Measurements from ENCODE around the gene SH3GLB2. TPM values are rescaled to one million over a fixed set of nuclear protein-coding genes. Genes with fewer than 3 reads are reported as not detected.

SH3GLB2 gene
- total and polyA plus RNA-seq, 4 donors = 51.3 to 110 (median 71.7) TPM

DNA sequence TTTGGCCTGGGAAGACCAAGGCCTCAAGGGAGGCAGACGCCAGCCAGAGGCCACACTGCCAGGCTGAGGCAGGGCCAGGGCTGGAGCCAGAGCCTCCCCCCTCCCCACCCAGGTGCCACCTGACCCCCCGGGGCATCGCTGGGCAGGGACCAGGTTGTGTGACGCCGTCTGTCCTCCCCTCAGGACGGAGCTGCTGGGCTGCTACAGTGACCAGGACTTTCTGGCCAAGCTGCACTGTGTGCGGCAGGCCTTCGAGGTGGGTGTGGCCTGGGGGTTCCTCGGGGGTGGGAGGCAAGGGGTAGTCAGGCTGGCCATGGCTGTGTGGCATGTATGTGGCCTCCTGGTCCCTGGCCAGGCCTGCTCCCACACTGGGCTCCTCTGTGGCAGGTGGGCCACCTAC, 34.9 kb upstream of the SH3GLB2 start:
- H3K4me3 ChIP-seq = no peak overlapping the region
- H3K36me3 ChIP-seq (ENCODE audit: control insufficient read depth in 4 of 4, insufficient read depth in 4 of 4, low read length in 4 of 4) = peaks cover 8 to 57% (median 12%) of the 10 kb centered on the region in 4 donors
- DNase-seq (no peak), ATAC-seq (ENCODE audit: insufficient read depth, low FRiP score) (no peak)
- WGBS, 2 donors = 94 to 95% methylated on average over 9 of the region's 9 CpGs
- TF ChIP-seq, protein P1, sequence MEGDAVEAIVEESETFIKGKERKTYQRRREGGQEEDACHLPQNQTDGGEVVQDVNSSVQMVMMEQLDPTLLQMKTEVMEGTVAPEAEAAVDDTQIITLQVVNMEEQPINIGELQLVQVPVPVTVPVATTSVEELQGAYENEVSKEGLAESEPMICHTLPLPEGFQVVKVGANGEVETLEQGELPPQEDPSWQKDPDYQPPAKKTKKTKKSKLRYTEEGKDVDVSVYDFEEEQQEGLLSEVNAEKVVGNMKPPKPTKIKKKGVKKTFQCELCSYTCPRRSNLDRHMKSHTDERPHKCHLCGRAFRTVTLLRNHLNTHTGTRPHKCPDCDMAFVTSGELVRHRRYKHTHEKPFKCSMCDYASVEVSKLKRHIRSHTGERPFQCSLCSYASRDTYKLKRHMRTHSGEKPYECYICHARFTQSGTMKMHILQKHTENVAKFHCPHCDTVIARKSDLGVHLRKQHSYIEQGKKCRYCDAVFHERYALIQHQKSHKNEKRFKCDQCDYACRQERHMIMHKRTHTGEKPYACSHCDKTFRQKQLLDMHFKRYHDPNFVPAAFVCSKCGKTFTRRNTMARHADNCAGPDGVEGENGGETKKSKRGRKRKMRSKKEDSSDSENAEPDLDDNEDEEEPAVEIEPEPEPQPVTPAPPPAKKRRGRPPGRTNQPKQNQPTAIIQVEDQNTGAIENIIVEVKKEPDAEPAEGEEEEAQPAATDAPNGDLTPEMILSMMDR (IDR thresholded peaks at IDR 0.05; ENCODE audit: control extremely low read depth, extremely low read depth) = no peak
- no peaks in the 10 kb centered on the region for H3K4me1 ChIP-seq (ENCODE audit: control insufficient read depth in 5 of 5, insufficient read depth in 5 of 5, low read length in 5 of 5)
- H3K27me3 ChIP-seq (ENCODE audit: control insufficient read depth in 3 of 3, insufficient read depth in 3 of 3, low read length in 2 of 3) = no peaks in the 10 kb centered on the region
- no peak overlapping the region for H3K27ac ChIP-seq (ENCODE audit: low read depth in 1 of 2, low read length in 1 of 2)
- H3K9ac ChIP-seq (ENCODE audit: insufficient read depth in 1 of 2, low read length in 2 of 2) = no peak overlapping the region
- peaks cover 0 to 2% (median 0%) of the 10 kb centered on the region in 4 donors for H3K9me3 ChIP-seq (ENCODE audit: control insufficient read depth in 4 of 4, insufficient read depth in 3 of 4, low read length in 3 of 4)

DNA sequence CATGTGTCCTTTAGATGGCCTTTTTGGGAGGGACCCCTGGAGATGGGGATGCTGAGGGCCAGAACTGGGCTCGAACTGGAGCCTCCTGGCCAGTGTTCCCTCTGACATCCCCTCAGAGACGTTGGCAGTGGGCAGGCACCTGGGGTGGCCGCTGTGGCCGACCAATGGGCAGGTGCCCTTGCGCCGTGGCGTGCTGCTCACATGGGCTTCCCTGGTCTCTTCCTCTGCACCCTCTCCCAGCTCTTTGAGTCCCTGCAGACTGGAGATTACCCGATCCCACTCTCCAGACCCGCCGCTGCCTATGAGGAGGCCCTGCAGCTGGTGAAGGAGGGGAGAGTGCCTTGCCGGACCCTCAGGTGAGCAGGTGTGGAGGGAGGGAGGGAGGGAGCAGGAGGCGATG, 32.9 kb upstream of the SH3GLB2 start:
- Histone ChIP-seq H3K9me3 (ENCODE audit: control insufficient read depth in 4 of 4, insufficient read depth in 3 of 4, low read length in 3 of 4) (peaks cover 0 to 2% (median 0%) of the 10 kb centered on the region in 4 donors), H3K4me3 (no peak overlapping the region), H3K9ac (ENCODE audit: insufficient read depth in 1 of 2, low read length in 2 of 2) (no peak overlapping the region), H3K4me1 (ENCODE audit: control insufficient read depth in 5 of 5, insufficient read depth in 5 of 5, low read length in 5 of 5) (no peaks in the 10 kb centered on the region), H3K27me3 (ENCODE audit: control insufficient read depth in 3 of 3, insufficient read depth in 3 of 3, low read length in 2 of 3) (no peaks in the 10 kb centered on the region), H3K27ac (ENCODE audit: low read depth in 1 of 2, low read length in 1 of 2) (no peak overlapping the region), H3K36me3 (ENCODE audit: control insufficient read depth in 4 of 4, insufficient read depth in 4 of 4, low read length in 4 of 4) (peaks cover 8 to 48% (median 11%) of the 10 kb centered on the region in 4 donors)
- ATAC-seq (ENCODE audit: insufficient read depth, low FRiP score) (no peak), DNase-seq (no peak)
- WGBS, 2 donors = 96% methylated on average over 12 of the region's 12 CpGs
- TF ChIP-seq, protein P1 (IDR thresholded peaks at IDR 0.05; ENCODE audit: control extremely low read depth, extremely low read depth) = no peak

DNA sequence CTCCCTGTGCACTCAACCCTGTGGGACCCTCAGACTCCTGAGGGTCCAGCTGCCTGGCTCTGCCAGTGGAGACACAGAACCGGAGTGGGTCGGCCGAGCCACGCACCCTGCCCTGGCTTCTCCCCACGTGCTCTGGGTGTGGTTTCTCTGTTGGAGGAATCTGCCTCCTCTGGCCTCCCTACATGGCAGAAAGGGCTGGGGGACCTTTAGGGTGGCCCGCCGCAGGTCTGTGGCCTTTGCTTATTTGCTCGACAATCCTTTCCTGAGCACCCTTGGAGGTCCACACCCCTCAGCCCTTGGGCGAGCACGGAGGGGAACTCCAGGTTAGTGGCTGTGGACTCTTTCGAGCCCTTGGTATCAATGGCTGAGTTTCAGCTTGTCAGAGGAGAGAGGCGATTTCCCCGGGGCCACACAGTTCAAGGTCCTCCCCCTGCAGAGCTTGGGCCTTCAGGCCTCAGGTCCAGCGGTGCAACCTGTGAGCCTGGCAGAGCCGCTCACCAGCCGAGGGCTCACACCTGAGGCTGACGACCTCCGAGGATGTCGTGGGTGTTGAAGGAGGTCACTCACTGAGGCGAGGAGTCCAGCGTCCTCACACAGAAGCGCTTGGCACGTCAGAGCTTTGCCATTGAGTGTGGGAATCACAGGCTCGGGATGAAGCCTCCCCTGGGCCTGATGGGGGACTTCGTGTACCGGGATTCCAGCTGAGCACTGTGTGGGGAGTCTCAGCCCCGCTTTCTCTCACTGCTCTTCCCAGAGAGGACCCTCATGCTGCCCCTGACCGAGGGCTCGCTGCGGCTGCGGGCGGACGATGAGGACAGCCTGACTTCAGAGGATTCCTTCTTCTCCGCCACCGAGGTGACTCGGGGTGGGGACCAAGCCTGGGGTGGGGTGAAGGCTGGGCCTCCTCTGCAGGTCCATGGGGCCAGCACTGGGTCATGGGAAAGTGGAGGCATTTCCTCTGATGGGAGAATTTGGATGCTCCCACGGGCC, 32.0 kb upstream of the SH3GLB2 start:
- no peak for DNase-seq
- no peak overlapping the region for H3K4me3 ChIP-seq
- no peaks in the 10 kb centered on the region for H3K4me1 ChIP-seq (ENCODE audit: control insufficient read depth in 5 of 5, insufficient read depth in 5 of 5, low read length in 5 of 5)
- H3K27ac ChIP-seq (ENCODE audit: low read depth in 1 of 2, low read length in 1 of 2) = no peak overlapping the region
- H3K9ac ChIP-seq (ENCODE audit: insufficient read depth in 1 of 2, low read length in 2 of 2) = no peak overlapping the region
- H3K27me3 ChIP-seq (ENCODE audit: control insufficient read depth in 3 of 3, insufficient read depth in 3 of 3, low read length in 2 of 3) = no peaks in the 10 kb centered on the region
- TF ChIP-seq, protein P1 (IDR thresholded peaks at IDR 0.05; ENCODE audit: control extremely low read depth, extremely low read depth) = no peak
- WGBS, 2 donors = 94 to 98% methylated on average over 37 of the region's 37 CpGs
- no peak for ATAC-seq (ENCODE audit: insufficient read depth, low FRiP score)
- H3K36me3 ChIP-seq (ENCODE audit: control insufficient read depth in 4 of 4, insufficient read depth in 4 of 4, low read length in 4 of 4) = peaks cover 6 to 42% (median 8%) of the 10 kb centered on the region in 4 donors
- H3K9me3 ChIP-seq (ENCODE audit: control insufficient read depth in 4 of 4, insufficient read depth in 3 of 4, low read length in 3 of 4) = peaks cover 0 to 2% (median 0%) of the 10 kb centered on the region in 4 donors
